NCI-H2171 treated with DMSO at 0.1 percent for 48 hours (cell line): Measurements from ENCODE around the gene B3GNT7.
"Not testable (repeated sequence)": the region's sequence is repeated elsewhere in the genome, so short reads cannot be mapped to it uniquely, and the experiment has no call there.

Experiments used
- DNase-seq: peaks from one replicate; lab custom pipeline; 2025; lab: John Stamatoyannopoulos, UW

The B3GNT7 gene

DNA sequence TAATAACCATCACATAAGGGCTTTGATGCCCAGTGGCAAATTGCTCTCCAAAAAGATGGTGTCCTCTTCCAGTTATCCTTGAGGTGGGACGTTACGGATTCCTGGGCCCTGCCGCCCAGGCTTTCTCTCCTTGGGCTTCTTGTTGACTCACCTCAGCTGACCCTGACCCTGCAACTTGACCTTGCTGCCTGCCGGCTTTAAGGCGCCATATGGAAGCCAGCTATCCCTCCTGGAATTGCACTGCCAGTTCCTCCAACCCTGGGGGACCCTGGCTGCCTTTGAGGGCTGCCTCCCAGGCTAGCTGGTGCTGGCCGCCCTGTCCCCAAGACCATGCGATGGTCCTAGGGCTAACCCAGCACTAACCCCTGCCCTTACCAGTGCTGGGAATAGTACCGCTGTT is 28.3 kb upstream of the B3GNT7 start:
- no peak for DNase-seq

- DNase-seq = no peak
These were observed 25.7 kb upstream of the B3GNT7 start for GRCh38 chr2:231369580-231370428.

- no peak for DNase-seq
These were observed 25.1 kb upstream of the B3GNT7 start for GRCh38 chr2:231370429-231370748.

DNA sequence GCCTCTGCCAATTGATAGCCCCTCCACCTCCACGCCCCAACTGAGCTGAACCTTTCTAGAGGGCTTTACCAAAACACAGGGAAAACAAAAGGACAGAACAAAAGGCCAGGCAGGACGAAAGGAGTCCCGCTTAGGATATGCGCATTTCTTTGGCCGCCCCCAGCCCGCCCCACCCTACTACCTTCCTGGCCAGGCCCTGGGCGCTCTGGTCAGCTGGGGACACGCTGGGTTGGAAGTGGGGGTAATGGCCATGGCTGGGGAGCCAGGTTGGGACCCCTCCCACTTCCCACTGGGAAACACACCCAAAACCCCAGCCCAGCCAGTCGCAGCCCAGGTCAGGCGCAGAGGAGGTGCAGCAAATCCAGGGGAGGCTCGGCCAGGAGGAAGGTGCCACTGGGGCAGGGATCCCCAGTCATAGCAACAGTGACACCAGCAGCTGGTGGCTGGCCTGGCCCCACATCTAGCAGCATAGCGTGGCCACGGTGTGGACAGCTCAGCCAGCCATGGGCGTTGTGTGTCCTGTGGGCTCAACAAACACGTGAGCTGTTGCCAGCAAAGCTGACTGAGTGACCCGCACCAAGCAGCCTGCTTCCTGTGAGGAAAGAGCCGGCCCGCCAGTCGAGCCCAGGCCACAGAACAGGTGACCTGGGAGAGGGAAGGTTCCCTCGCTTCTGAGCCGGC is 24.6 kb upstream of the B3GNT7 start:
- no peak for DNase-seq

- no peak for DNase-seq
These were observed 24.0 kb upstream of the B3GNT7 start for GRCh38 chr2:231371430-231372054.

DNA sequence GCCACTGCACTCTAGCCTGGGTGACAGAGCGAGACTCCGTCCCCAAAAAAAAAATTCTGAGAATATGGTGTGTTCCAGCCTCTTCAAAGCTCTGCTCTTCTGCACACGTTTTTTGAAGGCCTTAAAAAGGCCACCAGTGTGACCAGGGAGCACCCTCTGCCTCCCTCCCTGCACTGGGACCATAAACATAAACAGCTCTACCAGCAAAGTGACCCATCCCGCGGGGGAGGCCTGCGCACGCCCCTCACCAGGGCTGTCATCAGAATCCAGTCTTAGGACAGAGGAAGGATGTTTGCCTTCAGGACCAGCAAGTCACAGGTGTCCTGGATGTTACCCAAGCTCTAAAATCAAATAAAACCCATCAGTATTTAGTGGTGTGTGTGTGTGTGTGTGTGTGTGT is 23.2 kb upstream of the B3GNT7 start:
- no peak for DNase-seq

- no peak for DNase-seq
These were observed 22.3 kb upstream of the B3GNT7 start for GRCh38 chr2:231373184-231373583.

DNA sequence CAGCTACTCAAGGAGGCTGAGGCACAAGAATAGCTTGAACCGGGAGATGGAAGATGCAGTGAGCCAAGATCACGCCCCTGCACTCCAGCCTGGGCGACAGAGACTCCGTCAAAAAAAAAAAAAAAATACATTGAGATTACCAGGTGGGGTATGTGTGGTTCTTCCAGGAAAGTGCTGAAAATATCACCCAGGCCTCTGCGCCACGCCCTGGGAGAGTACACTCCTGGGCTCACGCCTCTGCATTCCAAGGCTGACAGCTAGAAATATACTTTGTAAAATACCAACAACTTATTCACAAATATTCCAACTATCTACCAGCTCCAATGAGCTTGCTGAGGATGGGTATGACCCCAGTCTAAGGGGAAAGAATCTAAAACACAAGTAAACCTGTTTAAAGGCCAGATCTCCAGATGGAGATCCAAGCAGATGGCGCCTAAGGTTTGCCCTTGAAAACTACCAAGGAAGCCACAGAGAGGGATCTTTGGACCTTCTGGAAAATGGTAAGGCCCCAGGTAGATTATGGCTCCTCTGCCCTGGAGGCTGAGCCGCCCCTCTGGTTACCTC is 21.6 kb upstream of the B3GNT7 start:
- no peak for DNase-seq

DNA sequence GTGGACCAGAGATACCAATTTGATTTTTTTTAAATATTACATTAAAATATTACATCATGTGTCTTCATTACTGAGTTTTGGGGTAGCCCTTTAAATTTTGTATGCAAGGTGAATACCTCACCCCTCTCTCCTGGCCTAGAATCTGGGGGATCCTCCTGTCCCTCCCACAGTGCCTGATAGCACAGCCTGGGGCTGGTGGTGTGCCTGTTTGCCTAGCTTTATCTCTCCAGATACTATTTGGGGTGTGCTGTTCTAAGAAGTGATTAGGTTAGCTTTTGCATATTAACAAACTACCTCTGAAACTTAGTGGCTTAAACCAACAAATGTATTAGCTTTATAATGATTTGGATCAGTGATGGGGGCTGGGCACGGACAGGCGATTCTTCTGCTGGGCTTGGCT is 20.7 kb upstream of the B3GNT7 start:
- DNase-seq = no peak

DNA sequence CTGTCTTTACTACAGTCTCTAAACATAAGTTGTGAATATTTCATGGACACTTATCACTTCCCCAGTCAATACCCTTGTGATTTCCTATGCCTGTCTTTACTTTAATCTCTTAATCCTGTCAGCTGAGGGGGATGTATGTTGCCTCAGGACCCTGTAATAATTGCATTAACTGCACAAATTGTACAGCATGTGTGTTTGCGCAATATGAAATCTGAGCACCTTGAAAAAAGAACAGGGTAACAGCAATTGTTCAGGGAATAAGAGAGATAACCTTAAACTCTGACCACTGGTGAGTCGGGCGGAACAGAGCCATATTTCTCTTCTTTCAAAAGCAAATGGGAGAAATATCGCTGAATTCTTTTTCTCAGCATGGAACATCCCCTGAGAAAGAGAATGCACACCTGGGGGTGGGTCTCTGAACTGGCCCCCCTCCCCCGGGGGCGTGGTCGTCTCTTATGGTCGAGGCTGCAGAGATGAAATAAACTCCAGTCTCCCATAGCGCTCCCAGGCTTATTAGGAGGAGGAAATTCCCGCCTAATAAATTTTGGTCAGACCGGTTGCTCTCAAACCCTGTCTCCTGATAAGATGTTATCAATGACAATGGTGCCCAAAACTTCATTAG is 19.4 kb upstream of the B3GNT7 start:
- DNase-seq = not testable (repeated sequence)

GRCh38 chr2:231376857-231377256 is 18.7 kb upstream of the B3GNT7 start:
- no peak for DNase-seq

- DNase-seq = no peak
These were observed 17.3 kb upstream of the B3GNT7 start for GRCh38 chr2:231378026-231378722.

- DNase-seq = no peak
These were observed 16.0 kb upstream of the B3GNT7 start for GRCh38 chr2:231379266-231380215.

- no peak for DNase-seq
These were observed 15.2 kb upstream of the B3GNT7 start for GRCh38 chr2:231380307-231380706.

DNA sequence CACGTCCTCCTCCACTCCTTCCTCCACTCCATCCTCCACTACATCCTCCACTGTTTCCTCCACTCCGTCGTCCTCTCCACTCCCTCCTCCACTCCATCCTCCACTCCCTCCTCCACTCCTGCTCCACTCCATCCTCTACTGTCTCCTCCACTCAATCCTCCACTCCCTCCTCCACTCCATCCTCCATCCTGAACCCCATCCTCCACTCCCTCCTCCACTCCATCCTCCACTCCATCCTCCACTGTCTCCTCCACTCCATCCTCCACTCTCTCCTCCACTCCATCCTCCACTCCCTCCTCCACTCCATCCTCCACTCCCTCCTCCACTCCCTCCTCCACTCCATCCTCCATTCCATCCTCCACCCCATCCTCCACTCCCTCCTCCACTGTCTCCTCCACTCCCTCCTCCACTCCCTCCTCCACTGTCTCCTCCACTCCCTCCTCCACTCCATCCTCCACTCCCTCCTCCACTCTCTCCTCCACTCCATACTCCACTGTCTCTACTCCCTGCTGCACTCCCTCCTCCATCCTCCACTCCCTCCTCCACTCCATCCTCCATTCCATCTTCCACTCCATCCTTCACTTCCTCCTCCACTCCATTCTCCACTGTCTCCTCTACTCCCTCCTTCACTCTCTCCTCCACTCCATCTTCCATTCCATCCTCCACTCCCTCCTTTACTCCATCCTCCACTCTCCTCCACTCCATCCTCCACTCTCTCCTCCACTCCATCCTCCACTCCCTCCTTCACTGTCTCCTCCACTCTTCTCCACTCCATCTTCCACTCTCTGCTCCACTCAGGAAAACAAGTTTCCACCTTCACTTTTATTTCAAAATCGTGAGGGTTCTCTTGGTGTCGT is 14.3 kb upstream of the B3GNT7 start:
- DNase-seq = no peak

- DNase-seq = no peak
These were observed 13.4 kb upstream of the B3GNT7 start for GRCh38 chr2:231382116-231382515.

GRCh38 chr2:231383416-231384108 is 11.9 kb upstream of the B3GNT7 start:
- DNase-seq = no peak

DNA sequence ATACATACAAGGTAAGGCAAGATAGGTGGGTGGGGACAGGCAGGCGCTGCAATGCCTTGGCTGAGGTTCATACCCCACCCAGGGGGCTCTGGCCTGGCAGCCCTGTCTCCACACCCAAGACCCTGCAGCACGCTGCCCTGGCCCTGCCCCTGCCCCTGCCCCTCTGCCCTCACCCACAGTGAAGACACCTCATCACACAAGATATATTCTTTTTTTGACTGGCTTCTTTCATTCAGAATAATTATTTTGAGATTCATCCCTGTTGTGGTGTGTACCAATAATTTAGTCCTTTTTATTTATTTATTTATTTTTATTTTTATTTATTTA is 11.4 kb upstream of the B3GNT7 start:
- no peak for DNase-seq

GRCh38 chr2:231384970-231385369 is 10.5 kb upstream of the B3GNT7 start:
- no peak for DNase-seq
